ENCODE results near the gene CNTNAP2.
"Not testable (repeated sequence)": the region's sequence is repeated elsewhere in the genome, so short reads cannot be mapped to it uniquely, and the experiment has no call there.

CNTNAP2 gene

DNA sequence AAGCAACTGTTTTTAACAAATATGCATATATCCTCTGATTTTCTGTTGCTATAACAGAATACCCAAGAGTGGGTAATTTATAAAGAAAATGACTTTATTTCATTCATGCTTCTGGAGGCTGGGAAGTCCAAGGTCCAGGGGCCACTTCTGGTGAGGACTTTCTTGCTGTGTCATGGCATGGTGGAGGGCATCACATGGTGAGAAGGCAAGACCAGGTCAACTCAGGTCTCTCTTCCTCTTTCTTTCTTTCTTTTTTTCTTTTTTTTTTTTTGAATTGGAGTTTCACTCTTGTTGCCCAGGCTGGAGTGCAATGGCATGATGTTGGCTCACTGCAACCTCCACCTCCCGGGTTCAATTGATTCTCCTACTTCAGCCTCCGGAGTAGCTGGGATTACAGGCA is 2170.9 kb downstream of the CNTNAP2 start:
- DNase-seq (ENCODE audit: low read depth): no peak
- H3K4me3 ChIP-seq (ENCODE audit: low read depth, low read length): no peak overlapping the region
- TF ChIP-seq, protein P1, sequence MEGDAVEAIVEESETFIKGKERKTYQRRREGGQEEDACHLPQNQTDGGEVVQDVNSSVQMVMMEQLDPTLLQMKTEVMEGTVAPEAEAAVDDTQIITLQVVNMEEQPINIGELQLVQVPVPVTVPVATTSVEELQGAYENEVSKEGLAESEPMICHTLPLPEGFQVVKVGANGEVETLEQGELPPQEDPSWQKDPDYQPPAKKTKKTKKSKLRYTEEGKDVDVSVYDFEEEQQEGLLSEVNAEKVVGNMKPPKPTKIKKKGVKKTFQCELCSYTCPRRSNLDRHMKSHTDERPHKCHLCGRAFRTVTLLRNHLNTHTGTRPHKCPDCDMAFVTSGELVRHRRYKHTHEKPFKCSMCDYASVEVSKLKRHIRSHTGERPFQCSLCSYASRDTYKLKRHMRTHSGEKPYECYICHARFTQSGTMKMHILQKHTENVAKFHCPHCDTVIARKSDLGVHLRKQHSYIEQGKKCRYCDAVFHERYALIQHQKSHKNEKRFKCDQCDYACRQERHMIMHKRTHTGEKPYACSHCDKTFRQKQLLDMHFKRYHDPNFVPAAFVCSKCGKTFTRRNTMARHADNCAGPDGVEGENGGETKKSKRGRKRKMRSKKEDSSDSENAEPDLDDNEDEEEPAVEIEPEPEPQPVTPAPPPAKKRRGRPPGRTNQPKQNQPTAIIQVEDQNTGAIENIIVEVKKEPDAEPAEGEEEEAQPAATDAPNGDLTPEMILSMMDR (conservative IDR thresholded peaks at IDR 0.05; ENCODE audit: low read depth, low read length): no peak

GRCh38 chr7:148288592-148289151 is 2172.1 kb downstream of the CNTNAP2 start:
- H3K4me3 ChIP-seq (ENCODE audit: low read depth, low read length): no peak overlapping the region
- TF ChIP-seq, protein P1 (conservative IDR thresholded peaks at IDR 0.05; ENCODE audit: low read depth, low read length): no peak
- no peak for DNase-seq (ENCODE audit: low read depth)

DNA sequence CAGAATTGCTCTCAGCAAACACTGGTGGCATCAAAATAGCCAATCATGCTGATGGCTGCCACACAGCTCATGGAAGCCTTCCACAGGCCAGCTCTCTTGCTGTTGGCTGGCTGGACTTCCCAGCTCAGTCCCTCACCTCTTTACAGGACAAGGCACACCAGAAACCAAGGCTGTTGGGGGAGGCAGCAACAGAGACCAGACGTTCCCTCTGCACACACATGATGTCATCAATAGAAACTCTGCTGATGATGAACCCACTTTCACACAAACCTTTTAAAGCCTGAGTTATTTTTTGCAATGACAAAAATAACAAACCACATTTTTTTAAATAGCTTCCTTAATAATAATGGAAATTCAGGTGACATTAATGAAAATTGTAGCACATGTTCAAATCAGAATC is 2173.0 kb downstream of the CNTNAP2 start:
- H3K4me3 ChIP-seq (ENCODE audit: low read depth, low read length): no peak overlapping the region
- TF ChIP-seq, protein P1 (conservative IDR thresholded peaks at IDR 0.05; ENCODE audit: low read depth, low read length): no peak
- DNase-seq (ENCODE audit: low read depth): no peak

DNA sequence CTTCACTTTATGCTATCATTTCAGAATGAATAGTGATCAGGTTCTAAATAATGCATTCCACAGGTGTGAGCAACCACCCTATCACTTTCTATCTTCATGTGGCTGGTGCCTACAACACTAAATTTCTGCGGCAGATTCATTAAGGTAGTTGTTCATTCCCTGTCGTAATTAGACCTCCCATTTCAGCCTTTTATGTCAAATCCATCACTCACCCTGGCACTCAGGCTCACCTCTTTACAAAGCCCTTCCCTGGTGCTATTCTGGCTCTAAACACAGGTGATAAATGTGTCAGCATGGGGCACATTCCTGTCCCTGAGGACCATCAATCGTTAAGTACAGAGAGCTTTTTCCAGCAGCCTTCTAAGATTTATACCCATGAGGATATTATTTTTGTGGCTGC is 2173.9 kb downstream of the CNTNAP2 start:
- no peak for DNase-seq (ENCODE audit: low read depth)
- TF ChIP-seq, protein P1 (conservative IDR thresholded peaks at IDR 0.05; ENCODE audit: low read depth, low read length): no peak
- H3K4me3 ChIP-seq (ENCODE audit: low read depth, low read length): no peak overlapping the region

DNA sequence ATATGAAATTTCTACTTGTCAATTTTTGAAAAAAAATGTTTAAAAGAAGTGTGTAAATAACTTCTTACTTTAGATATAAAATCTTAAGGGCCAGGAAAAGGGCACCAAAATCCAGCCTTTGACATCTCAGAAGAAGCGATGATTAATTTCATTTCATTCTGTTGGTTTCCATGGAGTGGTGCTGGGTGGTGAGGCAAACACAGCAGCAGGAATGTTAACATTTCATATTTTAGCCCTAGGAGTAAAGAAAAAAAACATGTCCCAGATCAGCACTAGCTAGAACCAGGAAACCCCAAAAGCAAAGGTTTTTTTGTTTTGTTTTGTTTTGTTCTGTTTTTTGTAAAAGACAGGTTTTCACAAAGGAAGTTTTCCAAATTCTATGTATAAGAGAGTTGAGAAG is 2175.2 kb downstream of the CNTNAP2 start:
- TF ChIP-seq, protein P1 (conservative IDR thresholded peaks at IDR 0.05; ENCODE audit: low read depth, low read length): no peak
- no peak overlapping the region for H3K4me3 ChIP-seq (ENCODE audit: low read depth, low read length)
- no peak for DNase-seq (ENCODE audit: low read depth)

- H3K4me3 ChIP-seq (ENCODE audit: low read depth, low read length): no peak overlapping the region
- DNase-seq (ENCODE audit: low read depth): no peak
- TF ChIP-seq, protein P1 (conservative IDR thresholded peaks at IDR 0.05; ENCODE audit: low read depth, low read length): no peak
These were observed 2180.5 kb downstream of the CNTNAP2 start for GRCh38 chr7:148296994-148297644.

DNA sequence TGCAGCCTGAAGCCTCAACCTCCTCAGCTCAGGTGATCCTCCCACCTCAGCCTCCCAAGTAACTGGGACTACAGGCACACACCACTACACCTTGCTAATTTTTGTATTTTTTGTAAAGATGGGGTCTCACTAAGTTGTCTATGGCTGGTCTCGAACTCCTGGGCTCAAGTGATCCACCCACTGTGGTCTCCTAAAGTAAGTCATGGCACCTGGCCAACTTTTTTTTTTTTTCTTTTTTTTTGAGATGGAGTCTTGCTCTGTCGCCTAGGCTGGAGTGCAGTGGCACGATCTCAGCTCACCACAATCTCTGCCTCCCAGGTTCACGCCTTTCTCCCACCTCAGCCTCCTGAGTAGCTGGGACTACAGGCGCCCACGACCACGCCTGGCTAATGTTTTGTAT is 2182.2 kb downstream of the CNTNAP2 start:
- not testable (repeated sequence) for DNase-seq (ENCODE audit: low read depth); H3K4me3 ChIP-seq (ENCODE audit: low read depth, low read length)

Measured in choroid plexus epithelial cell (primary cell).